Testis (tissue), 3 donors: Measurements from ENCODE around the gene TMEM43. TPM values are rescaled to one million over a fixed set of nuclear protein-coding genes. Genes with fewer than 3 reads are reported as not detected.

Source experiments
- DNase-seq: peaks from one replicate; pipeline ENCODE4 v3.0.0-alpha.2; 2019
- H3K27ac ChIP-seq, 2 donors: fragments of 200-600 bp; sonication (generic); one replicate each; pipeline ENCODE4 v1.5.1; 2019
- H3K27me3 ChIP-seq: fragments of 200-600 bp; sonication (generic); one replicate; pipeline ENCODE4 v1.5.1; 2019
- H3K36me3 ChIP-seq: fragments of 200-600 bp; sonication (generic); one replicate; pipeline ENCODE4 v1.5.1; 2017; ENCODE audit warnings: low read depth; ENCODE audit errors: missing control alignments
- H3K4me1 ChIP-seq: fragments of 200-600 bp; sonication (generic); one replicate; pipeline ENCODE4 v1.5.1; 2019
- H3K4me3 ChIP-seq, 2 donors: fragments of 200-600 bp; sonication (generic); one replicate each; pipeline ENCODE4 v1.5.1; 2017 to 2019
- H3K9me3 ChIP-seq: fragments of 200-600 bp; sonication (generic); one replicate; pipeline ENCODE4 v1.5.1; 2017
- CTCF ChIP-seq, 3 experiments: fragments of 450-650 bp in 2 of 3; fragments of 200-600 bp in 1 of 3; sonication (generic) in 1 of 3; IDR thresholded peaks; one replicate each; pipeline ENCODE4 v1.5.1; 2016 to 2019; ENCODE audit warnings: antibody characterized with exemption in 3 of 3, mild to moderate bottlenecking in 2 of 3, moderate library complexity in 1 of 3
- POLR2A ChIP-seq: fragments of 450-650 bp; IDR thresholded peaks from one replicate; pipeline ENCODE4 v1.6.1; 2017; ENCODE audit warnings: antibody characterized with exemption, mild to moderate bottlenecking, moderate library complexity
- WGBS, 2 donors: methylation state at CpG; one replicate each; pipeline ENCODE4 v1.1.5; 2018; 5-methylcytosine and 5-hydroxymethylcytosine counted together
- intact Hi-C: fragments of 100-400 bp; cut with DNase I; formaldehyde crosslinking; loops from one replicate; pipeline ENCODE4 v1.15.1; 2023; ENCODE audit warnings: low total_unique reads
- polyA plus RNA-seq: library from polyadenylated mRNA; stranded (reverse); fragments of 350-450 nt; fragmentation: Illumina TruSeq; extraction: RNeasy Lipid Tissue Mini Kit (QIAGEN cat#74804); gene quantifications from one replicate; pipeline ENCODE4 v1.2.3, GENCODE V29; 2014; ENCODE audit warnings: low read depth, low replicate concordance; ENCODE audit not compliant: insufficient read depth
- total RNA-seq, 2 donors: library from RNA; depleted of rRNA; stranded (reverse); fragments of >200 nt; gene quantifications; one replicate each; pipeline ENCODE4 v1.2.3, GENCODE V29; 2016

Gene TMEM43
- total and polyA plus RNA-seq, 3 donors from 2014 or later = 36.5 to 53.0 (median 43.3) TPM

DNA sequence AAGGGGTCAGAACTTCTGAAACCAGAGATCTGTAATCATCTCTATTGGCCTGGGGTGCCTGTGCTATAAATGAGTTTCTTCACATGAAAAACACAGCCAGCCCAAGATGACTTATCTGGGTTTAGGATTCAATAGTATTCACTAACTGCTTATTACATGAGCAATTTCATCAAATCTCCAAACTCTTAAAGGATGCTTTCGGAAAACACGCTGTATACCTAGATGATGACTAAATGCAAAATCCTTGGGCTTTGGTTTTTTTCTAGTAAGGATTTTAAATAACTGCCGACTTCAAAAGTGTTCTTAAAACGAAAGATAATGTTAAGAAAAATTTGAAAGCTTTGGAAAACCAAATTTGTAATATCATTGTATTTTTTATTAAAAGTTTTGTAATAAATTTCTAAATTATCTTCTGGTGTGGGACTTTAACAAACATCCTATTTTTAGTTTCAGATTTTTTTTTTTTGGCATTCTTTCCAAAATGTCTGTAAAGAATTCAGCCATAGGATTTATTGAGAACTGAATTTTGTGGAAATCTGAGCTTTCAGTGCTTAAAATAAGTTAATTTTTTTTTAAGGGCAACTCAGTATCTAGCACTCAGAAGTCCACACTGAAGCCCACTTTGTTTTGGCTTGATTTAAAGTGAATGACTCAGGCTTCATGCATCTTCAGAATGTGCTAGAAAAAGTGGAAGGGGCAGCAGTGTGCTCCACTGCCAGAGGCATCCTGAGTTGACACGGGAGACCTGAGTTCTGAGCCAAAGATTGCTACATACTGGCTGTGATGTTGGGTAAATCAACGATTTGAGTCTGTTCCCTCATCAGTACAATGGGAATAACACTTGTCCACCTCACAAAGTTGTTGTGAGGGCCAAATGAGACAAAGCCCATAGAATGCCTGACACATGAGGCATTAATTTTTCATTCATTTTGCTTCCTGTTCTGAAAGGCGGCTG lies 18.7 kb downstream of the TMEM43 start:
- intact Hi-C loops = no loop called here
- DNase-seq = no peak
- WGBS, 2 donors = 57 to 59% methylated on average over 7 of the region's 7 CpGs
- Histone ChIP-seq H3K27me3 (no peaks in the 10 kb centered on the region), H3K9me3 (no peaks in the 10 kb centered on the region), H3K4me1 (peaks cover 12% of the 10 kb centered on the region), H3K36me3 (no peaks in the 10 kb centered on the region), H3K4me3 (no peak overlapping the region), H3K27ac (peak overlapping the region; percentile 21 to 66)
- TF ChIP-seq CTCF (IDR thresholded peaks at IDR 0.05) (no peak), POLR2A (no peak)

DNA sequence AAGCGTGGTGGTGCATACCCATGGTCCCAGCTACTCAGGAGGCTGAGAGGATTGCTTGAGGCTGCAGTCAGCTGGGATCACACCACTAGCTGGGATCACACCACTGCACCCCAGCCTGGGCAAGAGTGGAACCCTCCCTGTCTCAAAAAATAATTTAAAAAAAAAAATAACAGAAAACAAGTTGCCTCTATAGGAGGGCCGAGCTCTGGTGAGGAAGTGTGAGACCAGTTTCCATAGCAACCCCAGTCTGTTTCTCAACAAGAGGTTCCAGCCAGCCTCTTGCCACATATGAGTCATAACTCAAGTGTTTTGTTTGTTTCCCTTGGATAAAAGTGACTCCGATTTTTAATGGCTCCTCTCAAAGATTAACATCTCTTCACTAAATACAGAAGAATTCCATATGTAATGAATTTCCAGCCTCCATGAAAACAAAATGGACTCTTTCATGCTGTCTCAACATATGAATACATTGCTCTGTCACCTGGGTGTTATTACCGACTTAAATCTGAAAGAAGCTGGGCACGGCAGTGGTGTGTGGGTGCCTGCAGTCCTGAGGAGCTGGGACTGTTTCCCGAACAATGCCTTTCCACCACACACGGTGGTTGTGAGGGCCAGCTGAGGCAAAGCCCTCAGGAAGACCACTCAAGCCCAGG lies 19.7 kb downstream of the TMEM43 start:
- peak; percentile 77 for DNase-seq
- intact Hi-C loops = no loop called here
- Histone ChIP-seq H3K4me1 (peaks cover 12% of the 10 kb centered on the region), H3K4me3 (no peak overlapping the region), H3K27ac (peak overlapping the region; percentile 21 to 66), H3K27me3 (no peaks in the 10 kb centered on the region), H3K36me3 (no peaks in the 10 kb centered on the region), H3K9me3 (no peaks in the 10 kb centered on the region)
- 38 to 40% methylated on average over 7 of the region's 7 CpGs for WGBS, 2 donors
- TF ChIP-seq CTCF (IDR thresholded peaks at IDR 0.05) (no peak), POLR2A (no peak)

DNA sequence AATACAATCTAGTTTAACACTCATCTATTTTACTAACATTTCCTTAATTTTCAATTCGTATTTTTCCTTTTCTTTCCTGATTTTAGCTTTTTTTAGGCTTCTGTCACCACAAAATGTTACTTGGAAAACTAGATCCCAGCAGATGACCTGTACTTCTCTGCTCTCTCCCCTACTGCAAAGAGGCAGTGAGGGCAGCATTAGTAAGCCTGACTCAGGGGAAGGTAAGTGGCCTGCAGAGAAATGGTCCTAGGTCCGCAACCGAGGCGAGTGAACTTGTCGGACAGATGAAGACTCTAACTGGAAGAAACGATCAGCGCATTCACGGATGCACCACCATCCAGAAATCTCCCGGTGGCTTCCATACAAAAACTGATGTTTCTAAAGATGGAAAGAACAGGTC lies 20.4 kb downstream of the TMEM43 start:
- intact Hi-C loops = no loop called here
- peaks cover 12% of the 10 kb centered on the region for H3K4me1 ChIP-seq
- peak overlapping the region; percentile 6 to 66 for H3K27ac ChIP-seq
- no peaks in the 10 kb centered on the region for H3K36me3 ChIP-seq
- H3K4me3 ChIP-seq = no peak overlapping the region
- TF ChIP-seq CTCF (IDR thresholded peaks at IDR 0.05) (no peak), POLR2A (no peak)
- no peak for DNase-seq
- WGBS, 2 donors = 86 to 87% methylated on average over 9 of the region's 9 CpGs
- no peaks in the 10 kb centered on the region for H3K9me3 ChIP-seq
- no peaks in the 10 kb centered on the region for H3K27me3 ChIP-seq

- Histone ChIP-seq H3K4me3 (no peak overlapping the region), H3K4me1 (peaks cover 12% of the 10 kb centered on the region), H3K9me3 (no peaks in the 10 kb centered on the region), H3K27me3 (no peaks in the 10 kb centered on the region), H3K36me3 (no peaks in the 10 kb centered on the region), H3K27ac (peak overlapping the region; percentile 6 to 66)
- 74 to 89% methylated on average over 5 to 10 of the region's 10 CpGs for WGBS, 2 donors
- peak; percentile 9 for DNase-seq
- intact Hi-C loops = no loop called here
- no peak for TF ChIP-seq POLR2A
- no peak for TF ChIP-seq CTCF (IDR thresholded peaks at IDR 0.05)
These were observed 21.0 kb downstream of the TMEM43 start for GRCh38 chr3:14145670-14146380.
